ENCODE data around the gene UBTF. TPM values are rescaled to one million over a fixed set of nuclear protein-coding genes. Genes with fewer than 3 reads are reported as not detected.

The UBTF gene
- 37.8 and 57.5 TPM in 2 replicates for total RNA-seq (2014; rRNA removed; shearing (Covaris generic))

GRCh38 chr17:44219616-44220212 is at the start of gene UBTF:
UBTF (minus strand) TSS chr17:44219675; CDS start chr17:44218229, 1,446 bp downstream.
- DNase-seq (ENCODE audit: low read depth): peak; percentile 60

GRCh38 chr17:44268709-44269534 is 49.4 kb upstream of the UBTF start:
- peak; percentile 15 for DNase-seq (ENCODE audit: low read depth)

- DNase-seq (ENCODE audit: low read depth): no peak
These were observed 48.5 kb upstream of the UBTF start, which contains the start of gene SLC4A1 for GRCh38 chr17:44267818-44268490. SLC4A1 (minus strand) TSS chr17:44268135; CDS start chr17:44262866, 5,269 bp downstream.

- no peak for DNase-seq (ENCODE audit: low read depth)
These were observed 47.6 kb upstream of the UBTF start for GRCh38 chr17:44267165-44267455.

GRCh38 chr17:44266402-44267164 is 47.1 kb upstream of the UBTF start:
- no peak for DNase-seq (ENCODE audit: low read depth)

- no peak for DNase-seq (ENCODE audit: low read depth)
These were observed 43.9 kb upstream of the UBTF start for GRCh38 chr17:44263345-44263902.

GRCh38 chr17:44262654-44263225 is 43.3 kb upstream of the UBTF start:
- DNase-seq (ENCODE audit: low read depth): no peak

- DNase-seq (ENCODE audit: low read depth): no peak
These were observed 40.8 kb upstream of the UBTF start for GRCh38 chr17:44260296-44260695.

GRCh38 chr17:44258811-44259351 is 39.4 kb upstream of the UBTF start:
- no peak for DNase-seq (ENCODE audit: low read depth)

- no peak for DNase-seq (ENCODE audit: low read depth)
These were observed 38.6 kb upstream of the UBTF start for GRCh38 chr17:44257815-44258760.

- DNase-seq (ENCODE audit: low read depth): no peak
These were observed 37.2 kb upstream of the UBTF start for GRCh38 chr17:44256671-44257070.

GRCh38 chr17:44255915-44256314 is 36.4 kb upstream of the UBTF start:
- no peak for DNase-seq (ENCODE audit: low read depth)

- no peak for DNase-seq (ENCODE audit: low read depth)
These were observed 35.1 kb upstream of the UBTF start for GRCh38 chr17:44254361-44255095.

GRCh38 chr17:44253006-44253405 is 33.5 kb upstream of the UBTF start:
- no peak for DNase-seq (ENCODE audit: low read depth)

- DNase-seq (ENCODE audit: low read depth): no peak
These were observed 31.6 kb upstream of the UBTF start for GRCh38 chr17:44251062-44251461.

GRCh38 chr17:44249501-44250246 is 30.2 kb upstream of the UBTF start:
- DNase-seq (ENCODE audit: low read depth): no peak

- DNase-seq (ENCODE audit: low read depth): no peak
These were observed 28.6 kb upstream of the UBTF start for GRCh38 chr17:44247876-44248736.

All from M059J (cell line).